Activated T-helper 1 cell treated with Interleukin-2 at 50 U/mL for 16 hours (primary cell): ENCODE measurements around the gene HMGB1.
"Not testable (repeated sequence)": the region's sequence is repeated elsewhere in the genome, so short reads cannot be mapped to it uniquely, and the experiment has no call there.

Experiments
- DNase-seq: peaks from one replicate; pipeline ENCODE4 v3.0.0-alpha.2; 2020; ENCODE audit warnings: low read depth

The HMGB1 gene

DNA sequence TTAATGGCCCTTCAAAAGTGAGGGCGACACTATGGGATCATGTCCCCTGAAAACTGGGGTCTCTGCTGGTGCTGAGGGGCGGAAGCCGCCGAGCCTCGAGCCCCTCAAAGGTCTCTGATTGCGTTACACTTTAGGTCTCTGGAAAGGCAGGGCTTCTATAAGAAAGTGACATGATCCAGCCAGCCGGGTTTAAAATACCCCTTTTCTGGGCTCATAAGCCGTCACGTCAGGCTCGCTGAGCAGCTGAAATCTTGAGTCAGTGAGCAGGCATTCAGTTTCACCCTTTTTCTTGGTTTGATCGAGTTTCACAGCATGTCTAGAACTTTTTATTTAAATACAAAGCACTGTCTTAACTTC is 600 bp upstream of the HMGB1 start:
- DNase-seq = no peak

- no peak for DNase-seq
Measured at GRCh38 chr13:30465343-30465592, 468 bp downstream of the HMGB1 start.

GRCh38 chr13:30464496-30465342 is 1.0 kb downstream of the HMGB1 start:
- peak; percentile 64 for DNase-seq

DNA sequence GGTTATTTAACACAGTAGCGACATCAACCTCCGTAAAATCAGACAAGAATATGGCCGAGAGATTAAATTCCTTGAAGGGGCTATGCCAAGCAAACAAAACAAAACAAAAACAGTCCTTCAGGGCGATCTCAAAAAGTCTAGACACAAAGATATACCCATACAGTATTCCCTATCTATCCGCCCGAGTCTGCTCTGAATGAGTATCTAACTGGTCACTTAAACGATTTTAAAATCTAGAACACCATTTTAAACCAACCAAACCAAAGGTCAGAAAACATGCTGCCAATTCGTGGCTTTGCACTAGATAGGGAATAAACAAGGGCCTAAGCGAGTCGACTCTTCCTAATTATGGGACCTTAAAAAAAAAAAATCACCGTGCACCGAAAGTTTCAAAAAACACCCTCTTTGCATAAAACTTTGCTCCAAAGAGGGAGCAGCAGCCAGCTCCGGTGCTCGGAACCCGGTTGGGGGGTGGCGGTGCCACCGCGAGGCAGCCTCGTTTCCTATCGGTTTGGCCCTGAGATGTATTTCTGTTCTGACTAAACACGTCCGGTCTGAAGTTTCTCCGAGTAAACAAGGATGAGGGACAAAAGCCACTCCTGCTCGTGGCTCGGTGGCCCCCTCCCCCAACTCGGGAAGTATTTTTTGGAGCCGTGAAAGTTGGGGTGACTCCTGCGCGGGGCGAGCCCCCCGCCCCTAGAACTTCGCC is 1.8 kb downstream of the HMGB1 start:
- peak; percentile 60 for DNase-seq

GRCh38 chr13:30461279-30462066 is 4.3 kb downstream of the HMGB1 start:
- DNase-seq = not testable (repeated sequence)

- no peak for DNase-seq
Measured at GRCh38 chr13:30457306-30457891, 8.3 kb downstream of the HMGB1 start.

DNA sequence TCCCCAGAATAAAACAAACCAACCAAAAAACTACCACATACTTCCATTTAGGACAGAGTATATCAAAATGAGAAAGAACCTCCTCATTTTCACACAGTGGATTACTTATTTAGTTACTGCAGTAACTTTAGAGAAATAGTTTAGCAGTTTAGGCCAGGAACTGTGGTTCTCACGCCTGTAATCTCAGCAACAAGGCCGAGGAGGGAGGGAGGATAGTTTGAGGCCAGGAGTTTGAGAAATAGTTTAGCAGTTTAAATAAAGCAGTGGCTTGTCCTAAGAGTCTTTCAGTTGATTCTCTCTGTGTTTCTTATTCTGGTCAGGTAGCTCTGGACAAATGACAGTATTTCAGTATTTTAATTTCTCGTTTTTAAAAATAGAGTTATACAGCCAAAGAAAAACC is 9.4 kb downstream of the HMGB1 start:
- no peak for DNase-seq

GRCh38 chr13:30454991-30455390 is 10.7 kb downstream of the HMGB1 start:
- no peak for DNase-seq

DNA sequence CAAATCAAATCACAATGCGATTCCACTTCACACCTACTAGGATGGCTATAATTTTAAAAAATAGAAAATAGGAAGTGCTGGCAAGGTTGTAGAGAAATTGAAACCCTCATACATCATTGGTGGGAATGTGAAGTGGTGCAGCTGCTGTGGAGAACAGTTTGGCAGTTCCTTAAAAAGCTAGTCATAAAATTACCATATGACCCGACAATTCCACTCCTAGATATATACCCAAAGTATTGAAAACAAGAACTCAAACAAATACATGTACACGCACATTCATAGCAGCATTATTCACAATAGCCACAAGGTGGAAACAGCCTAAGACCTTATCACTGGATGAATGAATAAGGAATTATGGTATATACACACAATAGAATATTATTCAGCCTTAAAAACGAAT is 12.0 kb downstream of the HMGB1 start:
- no peak for DNase-seq

- DNase-seq = not testable (repeated sequence)
Measured at GRCh38 chr13:30451476-30451875, 14.3 kb downstream of the HMGB1 start.

- DNase-seq = no peak
Measured at GRCh38 chr13:30450066-30450465, 15.7 kb downstream of the HMGB1 start.

DNA sequence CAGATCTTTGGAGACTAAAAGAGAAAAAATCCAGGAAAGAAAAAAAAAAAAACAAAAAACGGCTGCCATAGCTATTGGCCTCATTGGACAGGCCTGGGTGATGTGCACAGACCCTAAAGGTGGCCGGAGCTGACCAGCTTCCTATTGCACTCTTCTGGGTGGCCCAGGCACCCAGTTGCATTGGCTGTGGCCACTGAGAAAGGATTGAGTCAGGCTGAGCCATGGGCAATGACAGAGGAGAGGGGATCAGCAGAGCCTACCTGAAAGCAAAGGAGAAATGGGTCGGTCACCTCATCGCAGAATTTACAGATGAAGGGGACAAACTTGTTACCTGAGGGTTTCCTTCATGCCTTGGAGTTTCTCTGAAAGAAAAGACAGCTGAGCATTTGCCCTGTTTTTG is 17.3 kb downstream of the HMGB1 start:
- DNase-seq = no peak

DNA sequence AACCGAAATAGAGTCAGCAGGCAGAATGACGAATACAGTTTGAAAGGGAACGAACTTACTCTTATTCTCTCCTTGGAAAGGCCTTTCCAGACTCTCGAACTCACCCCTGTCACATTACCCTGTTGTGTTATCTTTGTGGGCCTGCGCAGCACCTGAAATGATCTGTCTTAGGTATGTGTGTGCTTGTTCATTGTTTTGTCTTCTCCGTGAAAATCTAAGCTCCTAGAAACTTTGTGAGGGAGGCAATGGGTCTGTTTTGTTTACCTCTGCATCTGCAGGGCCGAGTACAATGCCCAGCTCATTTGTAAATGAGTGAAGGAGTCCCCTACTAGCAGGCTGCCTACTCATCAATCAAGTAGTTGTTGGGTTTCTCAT is 19.6 kb downstream of the HMGB1 start:
- DNase-seq = no peak

GRCh38 chr13:30443957-30444404 is 21.8 kb downstream of the HMGB1 start:
- no peak for DNase-seq

- not testable (repeated sequence) for DNase-seq
Measured at GRCh38 chr13:30443491-30443890, 22.2 kb downstream of the HMGB1 start.

DNA sequence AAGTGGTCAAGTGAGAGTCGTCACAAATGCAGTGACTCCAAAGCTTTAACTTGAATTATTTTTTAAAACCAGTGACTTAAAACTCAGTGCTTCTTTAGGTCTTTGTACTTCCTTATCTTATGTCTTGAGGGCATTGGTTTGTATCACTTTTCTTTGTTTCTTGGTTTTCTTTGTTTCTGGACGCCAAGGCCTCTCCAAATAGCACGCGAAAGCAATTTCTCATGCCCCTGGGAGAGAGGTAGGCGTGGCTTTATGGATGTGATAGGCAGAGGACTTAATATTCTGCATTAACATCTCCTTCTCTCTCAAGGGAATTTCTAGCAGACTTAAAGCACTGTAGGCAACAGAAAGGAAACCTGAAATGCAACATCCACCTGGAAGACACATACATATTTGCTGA is 22.8 kb downstream of the HMGB1 start:
- DNase-seq = no peak

DNA sequence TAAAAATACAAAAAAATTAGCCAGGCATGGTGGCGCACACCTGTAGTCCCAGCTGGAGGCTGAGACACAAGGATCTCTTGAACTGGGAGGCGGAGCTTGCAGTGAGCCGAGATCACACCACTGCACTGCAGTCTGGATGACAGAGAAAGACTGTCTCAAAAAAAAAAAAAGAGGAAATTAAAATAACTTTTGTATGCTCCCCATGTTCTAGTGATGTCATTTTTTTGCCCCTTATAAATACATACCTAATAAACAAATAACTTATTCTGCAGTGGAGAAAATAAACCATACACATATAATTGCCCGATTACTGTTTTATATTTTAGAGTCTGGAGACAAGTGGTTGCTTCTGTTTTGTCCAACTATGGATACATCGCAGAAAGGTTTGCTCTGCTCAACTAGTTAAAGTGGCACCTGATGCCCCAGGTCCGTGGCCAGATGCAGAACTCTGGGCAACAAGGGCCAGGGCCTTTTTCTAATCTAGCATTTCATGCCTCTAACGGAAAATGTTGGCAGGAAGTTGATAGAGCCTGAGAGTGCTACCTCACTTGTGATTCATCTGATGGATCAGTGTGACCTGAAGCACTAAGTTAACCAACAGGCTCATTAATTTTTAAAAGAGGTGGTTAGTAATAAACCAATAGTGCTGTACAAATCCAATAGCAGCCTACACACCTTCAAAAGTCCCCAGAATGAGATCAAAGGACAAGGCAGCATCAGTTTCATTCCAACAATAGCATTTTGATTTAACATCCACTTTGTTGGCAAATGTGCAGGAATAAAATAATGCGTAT is 24.6 kb downstream of the HMGB1 start:
- no peak for DNase-seq

DNA sequence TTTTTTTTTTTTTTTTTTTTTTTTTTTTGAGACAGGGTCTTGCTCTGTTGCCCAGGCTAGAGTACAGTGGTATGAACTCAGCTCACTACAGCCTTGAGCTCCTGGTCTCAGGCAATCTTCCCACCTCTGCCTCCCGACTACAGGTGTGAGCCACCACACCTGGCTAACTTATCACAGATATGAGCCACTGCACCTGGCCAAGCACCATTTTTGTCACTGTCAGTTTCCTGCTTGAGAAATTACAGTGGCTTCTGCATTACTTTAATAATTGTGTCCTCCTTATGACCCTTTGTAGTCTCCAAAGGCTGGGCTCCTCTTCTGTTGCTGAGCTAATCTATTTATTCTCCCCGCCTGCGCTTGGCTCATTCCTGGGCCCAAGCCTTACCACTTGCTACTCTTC is 27.4 kb downstream of the HMGB1 start:
- DNase-seq = no peak

GRCh38 chr13:30437177-30437576 is 28.6 kb downstream of the HMGB1 start:
- DNase-seq = no peak

- no peak for DNase-seq
Measured at GRCh38 chr13:30435911-30436451, 29.8 kb downstream of the HMGB1 start.

- no peak for DNase-seq
Measured at GRCh38 chr13:30431269-30431940, 34.3 kb downstream of the HMGB1 start.
